ENCODE results near the gene DNAJC10. TPM values are rescaled to one million over a fixed set of nuclear protein-coding genes. Genes with fewer than 3 reads are reported as not detected.
"Not testable (repeated sequence)": the region's sequence is repeated elsewhere in the genome, so short reads cannot be mapped to it uniquely, and the experiment has no call there.

The DNAJC10 gene
- polyA plus RNA-seq, 1 donor from 2014 or later: 158 TPM

- peaks cover 0 to 3% (median 0%) of the 10 kb centered on the region in 3 donors for H3K9me3 Mint-ChIP-seq
Observed at GRCh38 chr2:182713601-182714000, 2.5 kb upstream of the DNAJC10 start.

GRCh38 chr2:182715121-182715891 is 751 bp upstream of the DNAJC10 start:
- Mint-ChIP-seq H3K4me1 (peaks cover 6 to 18% (median 12%) of the 10 kb centered on the region in 3 donors), H3K27me3 (no peaks in the 10 kb centered on the region), H3K27ac (no peak overlapping the region), H3K9me3 (peaks cover 0 to 3% (median 0%) of the 10 kb centered on the region in 3 donors), H3K4me3 (no peak overlapping the region), H3K36me3 (no peaks in the 10 kb centered on the region)

More at GRCh38 chr2:182713601-182714000, 2.5 kb upstream of the DNAJC10 start:
- peak overlapping the region in 2 of 4 donors; percentile 2 to 9 for H3K4me3 Mint-ChIP-seq
- H3K27ac Mint-ChIP-seq: peak overlapping the region in 2 of 3 donors; percentile 1 to 75
- H3K27me3 Mint-ChIP-seq: no peaks in the 10 kb centered on the region
- peaks cover 6 to 14% (median 11%) of the 10 kb centered on the region in 3 donors for H3K4me1 Mint-ChIP-seq
- H3K36me3 Mint-ChIP-seq: no peaks in the 10 kb centered on the region

DNA sequence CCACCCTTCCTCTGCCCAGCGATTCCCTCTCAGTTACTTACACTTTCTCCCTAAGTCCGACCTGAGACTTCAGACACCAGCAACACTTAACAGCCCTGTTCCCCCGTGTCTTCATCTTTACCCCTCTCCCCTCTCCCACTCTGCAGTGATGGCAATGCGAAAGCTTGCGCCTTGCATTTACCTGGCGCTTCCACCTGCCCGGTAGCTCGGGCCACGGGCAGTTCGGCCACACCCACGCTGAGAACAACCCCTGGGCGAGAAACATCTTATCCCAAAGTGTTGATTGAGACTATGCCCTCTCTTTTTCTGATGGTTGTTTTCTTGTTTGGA is 558 bp downstream of the DNAJC10 start:
- Mint-ChIP-seq H3K36me3 (peaks cover 2% of the 10 kb centered on the region), H3K27ac (no peak overlapping the region), H3K9me3 (no peaks in the 10 kb centered on the region), H3K4me3 (no peak overlapping the region), H3K27me3 (no peaks in the 10 kb centered on the region), H3K4me1 (peaks cover 6 to 22% (median 13%) of the 10 kb centered on the region in 3 donors)

DNA sequence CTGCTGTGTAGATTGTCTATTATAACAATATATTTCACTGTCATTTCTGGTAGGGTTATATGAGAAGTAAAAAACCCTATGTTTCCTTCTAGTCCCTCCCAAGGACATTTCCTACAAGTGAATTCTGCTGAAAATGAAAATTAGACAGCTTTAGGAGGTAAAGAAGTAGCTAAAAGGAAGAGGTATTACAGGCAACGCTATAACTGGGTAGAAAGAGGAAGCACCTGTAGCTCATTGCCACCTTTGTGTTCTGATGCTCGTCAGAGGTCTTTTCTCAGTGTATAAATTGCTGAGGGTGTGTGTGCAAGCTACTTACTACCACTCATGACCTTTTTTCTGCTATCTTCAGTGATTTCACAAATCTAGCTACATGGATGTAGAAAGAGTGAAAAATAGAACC is 1.4 kb downstream of the DNAJC10 start:
- Mint-ChIP-seq H3K4me1 (peaks cover 6 to 22% (median 13%) of the 10 kb centered on the region in 3 donors), H3K36me3 (peaks cover 2% of the 10 kb centered on the region), H3K4me3 (no peak overlapping the region), H3K27ac (no peak overlapping the region), H3K9me3 (no peaks in the 10 kb centered on the region), H3K27me3 (no peaks in the 10 kb centered on the region)

DNA sequence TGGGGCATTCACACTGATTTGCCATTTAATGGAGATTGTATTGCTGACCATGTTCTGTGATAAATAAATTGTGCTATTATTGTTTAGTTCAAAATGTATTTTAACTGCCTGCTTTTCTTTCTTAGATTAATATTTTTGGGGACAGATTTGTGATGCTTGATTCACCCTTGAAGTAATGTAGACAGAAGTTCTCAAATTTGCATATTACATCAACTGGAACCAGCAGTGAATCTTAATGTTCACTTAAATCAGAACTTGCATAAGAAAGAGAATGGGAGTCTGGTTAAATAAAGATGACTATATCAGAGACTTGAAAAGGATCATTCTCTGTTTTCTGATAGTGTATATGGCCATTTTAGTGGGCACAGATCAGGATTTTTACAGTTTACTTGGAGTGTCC is 1.8 kb downstream of the DNAJC10 start:
- Mint-ChIP-seq H3K9me3 (no peaks in the 10 kb centered on the region), H3K27me3 (no peaks in the 10 kb centered on the region), H3K4me3 (no peak overlapping the region), H3K36me3 (peaks cover 2% of the 10 kb centered on the region), H3K27ac (no peak overlapping the region), H3K4me1 (peaks cover 6 to 22% (median 13%) of the 10 kb centered on the region in 3 donors)

DNA sequence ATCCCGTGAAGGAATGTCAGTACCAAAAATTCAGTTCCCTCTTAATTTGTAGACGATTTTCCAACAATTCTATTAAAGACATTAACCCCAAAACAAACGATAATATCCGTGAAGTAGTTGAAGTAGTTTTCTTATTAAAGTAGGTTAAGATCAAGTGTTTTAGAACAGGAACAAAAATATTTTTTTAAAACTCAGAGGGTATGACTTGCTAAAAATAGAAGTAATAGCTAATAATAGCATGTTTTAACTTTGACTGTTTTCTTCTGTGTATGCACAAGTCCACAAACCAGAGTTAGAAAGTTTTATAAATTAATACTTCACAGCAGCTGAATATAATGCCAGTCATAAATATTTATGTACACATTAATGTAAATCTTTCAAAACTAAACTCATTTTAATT is 2.4 kb downstream of the DNAJC10 start:
- Mint-ChIP-seq H3K27ac (no peak overlapping the region), H3K9me3 (no peaks in the 10 kb centered on the region), H3K36me3 (peaks cover 2% of the 10 kb centered on the region), H3K27me3 (no peaks in the 10 kb centered on the region), H3K4me3 (peak overlapping the region in 3 of 4 donors; percentile 49 to 82 (median 71)), H3K4me1 (peaks cover 7 to 23% (median 13%) of the 10 kb centered on the region in 3 donors)

DNA sequence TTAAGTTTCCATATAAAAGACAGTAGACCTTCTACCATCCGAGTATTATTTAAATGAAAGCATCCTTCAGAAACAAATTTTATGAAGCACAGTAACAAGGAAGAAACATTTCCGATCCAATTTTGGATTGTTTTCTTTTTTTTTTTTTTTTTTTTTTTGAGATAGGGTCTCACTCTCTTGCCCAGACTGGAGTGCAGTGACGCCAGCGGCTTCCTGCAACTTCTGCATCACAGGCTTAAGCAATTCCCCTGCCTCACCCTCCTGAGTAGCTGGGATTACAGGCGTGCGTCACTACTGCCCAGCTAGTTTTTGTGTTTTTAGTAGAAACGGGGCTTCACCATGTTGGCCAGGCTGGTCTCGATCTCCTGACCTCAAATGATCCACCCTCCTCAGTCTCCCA is 3.1 kb downstream of the DNAJC10 start:
- peak overlapping the region in 3 of 4 donors; percentile 12 to 72 (median 21) for H3K4me3 Mint-ChIP-seq
- H3K9me3 Mint-ChIP-seq, H3K36me3 Mint-ChIP-seq, H3K27me3 Mint-ChIP-seq: not testable (repeated sequence)
- H3K27ac Mint-ChIP-seq: peak overlapping the region in 1 of 3 donors; percentile 63
- H3K4me1 Mint-ChIP-seq: peaks cover 7 to 18% (median 8%) of the 10 kb centered on the region in 3 donors

DNA sequence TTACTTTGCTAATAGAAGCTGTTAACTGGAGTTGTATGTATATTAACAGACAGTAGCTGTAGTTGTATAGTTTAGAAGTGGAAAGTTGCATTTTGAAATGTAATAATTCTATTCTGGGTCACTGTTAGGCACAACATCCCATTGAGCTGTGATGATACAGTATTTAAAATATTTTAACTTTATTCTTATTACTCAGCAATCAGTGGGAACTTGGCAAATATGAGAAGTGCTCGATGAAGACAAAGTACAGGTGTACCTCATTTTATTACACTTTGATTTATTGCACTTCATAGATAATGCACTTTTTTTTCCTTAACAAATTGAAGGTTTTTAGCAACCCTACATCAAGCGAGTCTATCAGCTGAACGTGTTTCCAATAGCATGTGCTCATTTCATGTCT is 8.6 kb downstream of the DNAJC10 start:
- H3K9me3 Mint-ChIP-seq: no peaks in the 10 kb centered on the region
- no peaks in the 10 kb centered on the region for H3K27me3 Mint-ChIP-seq
- peaks cover 9% of the 10 kb centered on the region for H3K36me3 Mint-ChIP-seq
- H3K4me3 Mint-ChIP-seq: no peak overlapping the region
- H3K4me1 Mint-ChIP-seq: peaks cover 15 to 24% (median 17%) of the 10 kb centered on the region in 3 donors
- no peak overlapping the region for H3K27ac Mint-ChIP-seq

- H3K9me3 Mint-ChIP-seq: no peaks in the 10 kb centered on the region
- H3K27me3 Mint-ChIP-seq: no peaks in the 10 kb centered on the region
- H3K4me1 Mint-ChIP-seq: peaks cover 13 to 22% (median 21%) of the 10 kb centered on the region in 3 donors
- no peak overlapping the region for H3K27ac Mint-ChIP-seq
- H3K4me3 Mint-ChIP-seq: no peak overlapping the region
- peaks cover 12% of the 10 kb centered on the region for H3K36me3 Mint-ChIP-seq
Observed at GRCh38 chr2:182726473-182726872, 10.4 kb downstream of the DNAJC10 start.

GRCh38 chr2:182728014-182728413 is 12.0 kb downstream of the DNAJC10 start:
- Mint-ChIP-seq H3K36me3 (peaks cover 12% of the 10 kb centered on the region), H3K4me3 (peak overlapping the region in 1 of 4 donors; percentile 63), H3K9me3 (no peaks in the 10 kb centered on the region), H3K27ac (peak overlapping the region in 1 of 3 donors; percentile 63), H3K4me1 (peaks cover 17 to 22% (median 21%) of the 10 kb centered on the region in 3 donors), H3K27me3 (no peaks in the 10 kb centered on the region)

DNA sequence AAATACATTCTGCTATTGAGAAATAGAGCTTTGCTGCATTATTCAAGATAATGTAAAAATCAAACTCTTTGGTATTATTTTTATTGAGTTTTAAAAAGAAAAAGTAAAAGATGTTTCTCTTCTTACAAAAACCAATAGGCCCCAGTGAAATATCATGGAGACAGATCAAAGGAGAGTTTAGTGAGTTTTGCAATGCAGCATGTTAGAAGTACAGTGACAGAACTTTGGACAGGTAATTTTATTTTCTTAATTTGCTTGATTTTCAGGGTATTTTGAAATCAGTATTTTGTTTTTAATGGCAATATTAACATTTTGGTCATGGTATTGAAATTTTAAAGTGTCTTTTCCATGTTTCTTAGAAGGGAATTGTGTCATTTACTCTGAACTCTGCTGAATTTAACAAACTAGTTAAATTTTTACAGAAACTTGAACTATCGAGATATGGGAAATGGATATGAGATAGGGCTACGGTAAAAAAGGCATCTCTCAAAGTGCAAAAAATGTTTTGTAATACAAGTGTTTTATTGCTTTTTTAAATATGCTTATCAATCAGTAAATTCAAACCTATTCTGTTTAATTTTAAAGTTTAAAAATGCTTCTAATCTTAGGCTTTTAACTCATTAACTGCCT is 13.8 kb downstream of the DNAJC10 start:
- no peak overlapping the region for H3K4me3 Mint-ChIP-seq
- no peak overlapping the region for H3K27ac Mint-ChIP-seq
- H3K36me3 Mint-ChIP-seq: peaks cover 12% of the 10 kb centered on the region
- no peaks in the 10 kb centered on the region for H3K27me3 Mint-ChIP-seq
- H3K9me3 Mint-ChIP-seq: no peaks in the 10 kb centered on the region
- peaks cover 13 to 19% (median 17%) of the 10 kb centered on the region in 3 donors for H3K4me1 Mint-ChIP-seq

DNA sequence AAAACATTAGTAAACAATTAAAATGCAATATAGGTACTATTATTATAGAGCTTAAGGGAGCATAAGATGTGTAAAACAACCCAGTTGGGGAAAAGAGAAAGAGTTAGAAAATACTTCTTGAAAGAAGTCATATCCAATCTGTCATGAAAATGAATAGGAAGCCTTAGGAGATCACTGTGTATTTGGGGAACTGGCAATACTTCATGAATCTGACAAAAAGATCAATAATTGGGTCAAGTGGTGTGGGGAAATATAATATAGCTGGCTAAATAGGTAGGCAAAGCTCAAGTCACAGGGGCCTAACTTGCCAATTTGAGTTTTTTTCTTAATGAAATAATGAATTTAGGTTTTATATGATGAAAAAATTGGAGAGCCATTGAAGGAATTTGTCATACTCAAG is 14.4 kb downstream of the DNAJC10 start:
- Mint-ChIP-seq H3K27ac (no peak overlapping the region), H3K27me3 (no peaks in the 10 kb centered on the region), H3K36me3 (peaks cover 7% of the 10 kb centered on the region)

GRCh38 chr2:182732736-182733135 is 16.7 kb downstream of the DNAJC10 start:
- Mint-ChIP-seq H3K27ac (peak overlapping the region in 1 of 3 donors; percentile 50), H3K27me3 (no peaks in the 10 kb centered on the region), H3K4me1 (peaks cover 7 to 14% (median 8%) of the 10 kb centered on the region in 3 donors), H3K4me3 (no peak overlapping the region), H3K36me3 (peaks cover 5% of the 10 kb centered on the region), H3K9me3 (no peaks in the 10 kb centered on the region)

More for the DNA sequence above, 14.4 kb downstream of the DNAJC10 start:
- H3K9me3 Mint-ChIP-seq: no peaks in the 10 kb centered on the region
- H3K4me1 Mint-ChIP-seq: peaks cover 12 to 17% (median 14%) of the 10 kb centered on the region in 3 donors
- H3K4me3 Mint-ChIP-seq: no peak overlapping the region

DNA sequence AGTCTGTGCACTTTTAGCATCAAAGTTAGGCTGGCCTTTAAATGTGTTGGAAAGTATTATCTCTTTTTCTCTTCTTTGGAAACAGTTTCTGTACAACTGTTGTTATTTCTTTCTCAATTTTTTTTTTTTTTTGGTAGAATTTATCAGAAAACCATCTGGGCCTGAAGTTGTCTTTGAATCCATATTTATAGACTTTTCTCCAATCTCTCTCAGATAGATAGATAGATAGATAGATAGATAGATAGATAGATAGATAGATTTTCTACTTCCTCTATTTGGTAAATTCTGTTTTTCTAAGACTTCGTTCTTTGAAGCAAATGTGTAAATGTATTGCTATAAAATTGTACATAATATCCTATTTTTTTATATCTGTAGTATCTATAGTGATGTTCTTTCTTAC is 17.5 kb downstream of the DNAJC10 start:
- Mint-ChIP-seq H3K4me1 (peaks cover 5 to 10% (median 5%) of the 10 kb centered on the region in 3 donors), H3K27me3 (no peaks in the 10 kb centered on the region), H3K36me3 (peaks cover 6% of the 10 kb centered on the region), H3K27ac (no peak overlapping the region), H3K4me3 (no peak overlapping the region), H3K9me3 (no peaks in the 10 kb centered on the region)

DNA sequence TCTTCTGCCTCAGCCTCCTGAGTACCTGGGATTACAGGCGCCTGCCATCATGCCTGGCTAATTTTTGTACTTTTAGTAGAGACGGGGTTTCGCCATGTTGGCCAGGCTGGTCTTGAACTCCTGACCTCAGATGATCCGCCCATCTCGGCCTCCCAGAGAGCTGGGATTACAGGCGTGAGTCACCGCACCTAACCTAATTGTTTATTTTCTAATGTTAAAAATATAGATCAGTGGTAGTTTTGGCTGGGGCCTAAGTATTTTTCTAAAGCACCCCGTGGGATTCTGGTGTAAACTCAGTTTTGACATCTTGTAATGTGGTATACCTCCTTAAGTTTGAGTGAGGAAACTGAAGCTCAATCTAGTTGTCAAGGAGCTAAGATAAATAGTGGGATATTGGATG is 20.8 kb downstream of the DNAJC10 start:
- H3K4me3 Mint-ChIP-seq, H3K4me1 Mint-ChIP-seq, H3K27me3 Mint-ChIP-seq, H3K27ac Mint-ChIP-seq, H3K36me3 Mint-ChIP-seq, H3K9me3 Mint-ChIP-seq: not testable (repeated sequence)

Measured in IgD-negative memory B cell (primary cell).